Measurements from ENCODE around the gene IGFL2.
A peak's percentile ranks its signal among the peaks of the same experiment; 100 is the strongest.
"Not testable (repeated sequence)": the region's sequence is repeated elsewhere in the genome, so short reads cannot be mapped to it uniquely, and the experiment has no call there.

Gene IGFL2

DNA sequence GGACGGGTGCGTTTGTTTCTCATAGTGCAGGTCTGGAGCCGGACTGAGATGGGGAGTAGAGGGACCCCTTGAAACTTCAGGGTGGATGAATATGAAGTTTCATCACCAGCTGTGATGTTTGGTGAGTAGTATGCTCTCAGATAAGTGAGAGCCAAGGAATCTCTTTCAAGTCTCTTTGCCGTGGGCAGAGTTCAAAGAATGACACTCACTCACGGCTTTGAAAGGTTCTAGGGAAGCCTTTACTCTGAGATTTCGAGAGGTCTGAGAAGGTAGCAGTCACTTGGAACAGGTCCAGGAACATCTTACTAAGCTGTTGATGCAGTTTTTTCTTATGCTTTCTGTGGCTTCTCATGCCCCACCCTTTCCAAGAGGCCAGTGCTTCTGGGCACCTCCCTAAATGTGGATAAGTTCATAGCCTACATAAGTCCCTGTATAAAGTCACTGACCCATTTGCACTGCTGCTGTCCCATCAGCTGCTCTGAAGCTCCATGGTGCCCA lies at the start of gene IGFL2:
IGFL2 (plus strand) TSS at position 448 of the 498 bp plus-strand sequence; CDS start at position 489, 41 bp downstream.
- no peak for DNase-seq (ENCODE audit: low read depth)

- DNase-seq (ENCODE audit: low read depth): no peak
Measured at GRCh38 chr19:46100344-46100743, 47.7 kb upstream of the IGFL2 start.

DNA sequence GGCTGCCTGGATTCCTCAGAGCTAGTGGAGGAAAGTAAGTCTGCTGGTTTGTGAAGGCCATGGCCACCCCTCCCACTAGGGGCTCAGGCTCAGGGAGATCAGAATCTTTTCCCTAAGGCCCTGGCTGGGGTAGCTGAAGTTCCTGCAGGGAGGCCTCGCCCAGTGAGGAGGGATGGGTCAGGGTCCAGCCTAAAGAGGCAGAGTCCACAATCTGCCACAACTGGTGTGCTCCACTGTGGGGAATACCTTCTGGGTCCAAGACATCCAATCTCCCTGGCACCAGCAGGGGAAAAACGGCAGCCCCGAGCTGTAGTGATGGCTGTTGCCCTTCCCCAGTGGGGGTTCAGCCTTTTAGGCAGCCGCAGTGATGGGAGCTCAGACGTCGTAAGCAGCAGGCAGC lies 46.7 kb upstream of the IGFL2 start:
- no peak for DNase-seq (ENCODE audit: low read depth)

DNA sequence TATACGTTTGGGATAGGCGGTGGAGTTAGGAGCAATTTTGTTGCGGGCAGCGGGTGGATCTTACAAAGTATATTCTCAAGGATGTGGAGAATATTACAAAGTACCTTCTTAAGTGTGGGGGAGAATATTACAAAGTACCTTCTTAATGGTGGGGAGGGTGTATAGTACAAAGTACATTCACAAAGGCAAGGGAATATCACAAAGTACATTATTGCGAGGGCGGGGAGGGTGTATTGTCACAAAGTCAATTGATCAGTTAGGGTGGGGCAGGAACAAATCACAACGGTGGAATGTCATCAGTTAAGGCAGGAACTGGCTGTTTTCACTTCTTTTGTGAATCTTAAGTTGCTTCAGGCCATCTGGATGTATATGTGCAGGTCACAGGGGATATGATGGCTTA lies 45.7 kb upstream of the IGFL2 start:
- DNase-seq (ENCODE audit: low read depth): not testable (repeated sequence)

DNA sequence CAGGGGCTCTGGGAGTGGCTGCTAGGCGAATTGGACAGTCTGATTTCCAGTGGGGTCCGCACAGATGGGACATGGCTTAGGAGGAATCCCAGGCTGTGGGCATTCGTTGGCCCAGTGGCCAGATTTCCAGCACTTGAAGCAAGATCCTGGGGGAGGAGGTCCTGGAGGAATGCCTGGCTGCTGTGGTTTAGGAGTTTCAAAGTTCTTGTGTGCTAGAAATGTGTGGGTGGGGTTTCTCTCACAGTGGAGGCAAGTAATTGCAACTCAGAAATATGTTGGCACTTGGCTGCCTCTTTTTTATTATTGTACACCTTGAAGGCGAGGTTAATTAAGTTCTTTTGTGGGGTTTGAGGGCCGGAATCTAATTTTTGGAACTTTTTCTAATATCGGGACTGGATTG lies 40.7 kb upstream of the IGFL2 start:
- peak; percentile 30 for DNase-seq (ENCODE audit: low read depth)

DNA sequence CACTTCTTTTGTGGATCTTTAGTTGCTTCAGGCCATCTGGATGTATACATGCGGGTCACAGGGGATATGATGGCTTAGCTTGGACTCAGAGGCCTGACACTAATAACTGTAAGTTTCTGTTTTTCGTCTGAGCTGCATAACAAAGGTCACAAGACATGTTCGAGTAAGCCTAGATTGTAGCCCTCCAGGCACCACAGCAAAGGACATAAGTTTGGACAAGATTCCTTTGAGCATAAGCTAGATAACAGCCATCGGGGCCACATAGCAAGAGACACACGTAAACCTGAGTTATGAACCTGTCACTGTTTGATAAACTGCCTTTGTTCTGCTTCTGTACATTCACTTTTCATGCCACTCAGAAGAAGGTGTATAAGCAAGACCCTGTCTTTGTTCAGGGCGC lies 38.2 kb upstream of the IGFL2 start:
- no peak for DNase-seq (ENCODE audit: low read depth)

DNA sequence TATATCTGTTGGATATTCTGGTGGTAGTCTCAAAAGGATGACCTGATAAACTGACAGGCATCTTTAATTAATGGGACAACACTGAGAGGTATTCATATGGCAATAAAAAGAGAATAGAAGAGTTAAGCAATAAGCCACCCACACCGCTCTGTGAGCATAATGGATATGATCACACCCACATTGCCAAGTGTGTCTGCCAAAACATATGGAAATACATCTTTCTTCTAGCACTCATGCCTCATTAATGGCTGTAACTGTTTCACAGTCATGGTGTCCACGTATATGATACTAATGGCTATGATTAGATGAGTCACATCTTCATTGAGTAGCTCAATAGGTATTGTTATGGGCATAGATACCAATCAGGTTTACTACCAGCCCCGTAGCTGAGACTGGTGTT lies 36.7 kb upstream of the IGFL2 start:
- DNase-seq (ENCODE audit: low read depth): no peak

DNA sequence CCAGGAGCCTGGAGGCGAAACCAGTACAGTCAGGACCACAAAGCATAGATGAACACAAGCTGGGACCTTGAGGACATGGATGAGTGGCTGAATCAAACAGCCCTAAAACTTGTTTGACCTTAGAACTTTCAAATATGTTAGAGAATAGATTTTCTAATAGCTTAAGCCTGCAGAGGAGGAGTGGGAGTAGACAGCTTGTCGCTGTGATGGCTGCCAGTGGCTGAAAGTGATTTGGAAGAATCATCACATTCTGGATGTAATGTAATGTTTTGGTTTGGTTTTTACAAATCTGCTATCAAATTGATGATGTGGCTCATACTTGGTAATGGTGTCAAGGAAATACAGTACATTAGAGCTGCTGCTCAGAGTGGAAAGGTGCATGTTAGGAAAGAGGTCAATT lies 35.5 kb upstream of the IGFL2 start:
- no peak for DNase-seq (ENCODE audit: low read depth)

- DNase-seq (ENCODE audit: low read depth): no peak
Measured at GRCh38 chr19:46113726-46114125, 34.3 kb upstream of the IGFL2 start.

DNA sequence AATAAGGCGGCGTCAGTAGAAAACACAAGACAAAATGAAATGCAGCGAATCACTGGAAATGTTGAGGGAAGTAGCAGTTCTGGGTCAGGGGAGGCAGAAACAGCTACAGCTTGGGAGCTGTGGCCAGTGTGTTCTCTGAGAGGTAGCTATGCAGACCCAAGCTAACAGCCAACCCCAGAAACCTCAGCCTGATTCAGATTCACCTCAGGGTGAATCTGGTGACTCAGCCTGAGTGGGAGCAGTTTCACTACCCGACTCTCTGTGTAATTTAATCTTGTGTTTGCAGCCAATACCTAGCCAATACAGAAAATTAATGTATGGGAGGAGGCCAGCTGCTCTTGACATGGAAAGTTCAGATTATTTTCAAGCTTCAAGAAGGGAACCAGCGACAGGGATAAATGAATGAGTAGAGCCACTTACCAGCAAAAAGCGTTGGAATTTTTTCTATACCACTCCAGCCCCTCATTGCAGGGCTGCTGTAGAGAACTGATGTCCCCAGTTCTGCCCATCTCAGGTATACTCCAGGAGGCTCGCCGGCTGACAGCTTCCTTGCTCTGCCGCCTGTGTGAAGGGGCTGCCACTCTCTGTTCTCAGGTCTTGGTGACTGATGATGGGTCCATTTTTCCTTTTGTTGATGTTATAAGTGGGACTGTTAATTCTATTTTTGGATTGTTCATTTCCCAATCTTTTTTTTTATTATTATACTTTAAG lies 32.5 kb upstream of the IGFL2 start:
- DNase-seq (ENCODE audit: low read depth): peak; percentile 58

- no peak for DNase-seq (ENCODE audit: low read depth)
Measured at GRCh38 chr19:46116121-46116520, 31.9 kb upstream of the IGFL2 start.

DNA sequence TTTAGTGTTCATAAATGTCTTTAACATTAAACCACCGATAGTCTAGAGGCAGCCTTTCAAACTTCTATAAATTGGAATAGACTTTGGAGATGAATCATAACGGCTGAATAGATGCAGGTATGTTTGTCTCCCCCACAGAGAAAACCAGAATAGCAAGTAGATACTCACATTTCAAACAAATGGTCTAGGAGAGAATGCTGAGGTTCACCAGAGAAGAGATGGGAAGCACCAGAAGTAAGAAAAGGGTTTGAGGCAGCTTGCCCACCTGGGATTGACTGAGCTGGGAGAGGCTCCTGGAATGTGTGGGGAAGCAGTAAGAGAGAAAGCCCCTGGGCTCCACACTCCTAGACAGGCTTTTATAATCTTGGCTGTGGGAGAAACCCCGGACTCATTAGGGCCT lies 29.9 kb upstream of the IGFL2 start:
- no peak for DNase-seq (ENCODE audit: low read depth)

DNA sequence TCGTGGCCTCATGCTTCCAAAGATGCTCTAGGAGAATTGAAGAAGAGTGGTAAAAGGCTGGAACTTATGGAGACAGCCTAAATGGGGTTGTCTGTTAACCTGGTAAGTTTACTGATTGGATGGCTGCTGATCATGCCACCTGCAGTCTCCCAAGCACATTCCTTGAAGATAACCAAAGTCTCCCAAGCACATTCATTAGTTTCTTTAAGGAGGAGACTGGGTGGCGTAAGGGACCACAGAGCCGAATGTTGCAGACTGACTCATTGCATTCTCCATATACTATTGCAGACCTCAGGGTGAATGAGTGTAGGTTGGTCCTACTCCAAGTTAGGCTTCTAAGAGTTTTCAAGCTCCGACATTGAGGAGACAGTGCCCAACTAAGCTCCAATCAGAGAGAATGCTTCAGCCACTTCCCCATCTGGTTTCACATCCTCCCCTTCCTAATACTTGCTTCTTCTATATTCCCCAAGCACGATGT lies 23.4 kb upstream of the IGFL2 start, which contains the start of gene IGFL3:
IGFL3 (minus strand) TSS at position 51 of the 478 bp plus-strand sequence; CDS start at position 12, 39 bp downstream.
- no peak for DNase-seq (ENCODE audit: low read depth)

- DNase-seq (ENCODE audit: low read depth): no peak
Measured at GRCh38 chr19:46125447-46125846, 22.6 kb upstream of the IGFL2 start.

GRCh38 chr19:46126086-46126580 lies 21.9 kb upstream of the IGFL2 start:
- DNase-seq (ENCODE audit: low read depth): no peak

DNA sequence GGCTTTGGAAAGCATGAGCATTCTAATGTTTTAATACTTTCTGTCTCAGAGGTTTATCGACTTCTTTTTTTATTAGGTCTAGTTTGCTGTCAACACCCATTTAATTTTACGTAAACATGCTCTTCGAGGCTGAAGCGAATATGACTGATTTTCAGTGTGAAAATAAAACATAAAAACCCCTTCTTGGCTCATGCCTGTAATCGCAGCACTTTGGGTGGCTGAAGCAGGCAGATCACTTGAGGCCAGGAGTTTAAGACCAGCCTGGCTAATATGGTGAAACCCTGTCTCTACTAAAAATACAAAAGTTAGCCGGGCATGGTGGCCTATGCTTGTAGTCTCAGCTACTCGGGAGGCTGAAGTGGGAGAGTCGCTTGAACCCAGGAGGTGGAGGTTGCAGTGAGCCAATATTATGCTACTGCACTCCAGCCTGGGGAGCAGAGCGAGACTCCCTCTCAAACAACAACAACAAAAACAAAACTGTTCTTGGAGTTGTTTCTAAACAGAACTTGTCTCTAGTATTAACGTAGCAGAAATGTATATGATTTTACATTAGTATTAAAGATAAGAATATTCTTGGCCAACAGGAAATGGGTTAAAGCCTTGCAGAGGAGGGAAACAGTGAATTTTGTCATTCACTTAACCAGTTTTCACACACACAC lies 16.4 kb upstream of the IGFL2 start:
- no peak for DNase-seq (ENCODE audit: low read depth)

DNA sequence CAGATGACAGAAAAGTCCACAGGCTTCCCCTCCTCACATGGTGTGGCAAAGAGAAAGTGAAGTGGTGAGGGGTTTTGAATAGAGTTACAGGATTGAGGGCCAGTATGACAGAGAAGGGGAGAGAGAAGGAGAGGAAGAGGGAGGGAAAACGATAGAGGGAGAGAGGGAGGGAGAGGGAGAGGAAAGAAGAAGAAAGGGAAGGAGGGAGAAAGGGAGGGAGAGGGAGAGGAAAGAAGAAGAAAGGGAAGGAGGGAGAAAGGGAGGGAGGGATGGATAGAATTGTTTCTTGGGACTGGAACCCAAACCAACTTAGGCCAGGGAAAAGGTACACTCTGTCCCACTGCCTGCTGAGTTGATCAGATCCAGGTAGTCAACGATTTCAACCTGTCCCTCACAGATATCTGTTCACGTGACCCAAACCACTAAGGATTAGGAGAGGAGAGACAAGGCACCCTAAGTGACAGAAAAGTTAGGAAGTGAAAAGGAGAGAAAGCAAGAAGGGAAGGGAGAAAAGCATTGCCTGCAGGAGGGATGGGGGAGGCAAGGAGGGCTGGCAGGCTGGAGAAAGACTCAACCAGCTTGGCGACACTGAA lies 15.4 kb upstream of the IGFL2 start:
- no peak for DNase-seq (ENCODE audit: low read depth)

- DNase-seq (ENCODE audit: low read depth): peak; percentile 57
Measured at GRCh38 chr19:46133101-46133627, 14.9 kb upstream of the IGFL2 start.

GRCh38 chr19:46133777-46134241 lies 14.2 kb upstream of the IGFL2 start:
- no peak for DNase-seq (ENCODE audit: low read depth)

- no peak for DNase-seq (ENCODE audit: low read depth)
Measured at GRCh38 chr19:46134527-46134926, 13.5 kb upstream of the IGFL2 start.

- no peak for DNase-seq (ENCODE audit: low read depth)
Measured at GRCh38 chr19:46137915-46138473, 10.0 kb upstream of the IGFL2 start.

DNA sequence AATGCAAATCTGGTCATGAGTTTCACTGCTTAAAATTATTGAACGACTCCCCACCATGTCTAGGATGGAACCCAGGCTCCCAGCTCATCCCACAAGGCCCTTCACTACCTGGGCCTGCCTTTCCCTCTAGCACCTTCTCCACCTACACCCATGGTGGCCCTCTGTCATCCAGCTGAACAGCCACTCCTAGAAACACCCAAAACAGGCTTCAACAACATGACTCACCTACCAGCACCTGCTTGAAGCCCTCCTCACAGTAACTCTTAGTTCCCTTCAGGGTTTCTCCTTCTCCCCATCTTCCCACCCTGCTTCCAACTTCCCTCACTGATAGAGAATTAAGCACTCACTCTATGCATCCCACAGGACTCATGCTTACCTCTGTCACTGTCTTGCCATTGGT lies 6.6 kb upstream of the IGFL2 start:
- DNase-seq (ENCODE audit: low read depth): no peak
